Kidney capillary endothelial cell (primary cell): Measurements from ENCODE around the gene SNRNP200.
"Not testable (repeated sequence)": the region's sequence is repeated elsewhere in the genome, so short reads cannot be mapped to it uniquely, and the experiment has no call there.

ENCODE experiments used
- DNase-seq: peaks from one replicate; pipeline ENCODE4 v3.0.0-alpha.2; 2018; ENCODE audit warnings: low spot score

SNRNP200 gene

GRCh38 chr2:96274355-96275056 is 30.8 kb downstream of the SNRNP200 start:
- DNase-seq, result no peak

- DNase-seq, result no peak
Observed at GRCh38 chr2:96273763-96274162, 31.6 kb downstream of the SNRNP200 start.

- DNase-seq, result no peak
Observed at GRCh38 chr2:96271995-96272394, 33.4 kb downstream of the SNRNP200 start.

- no peak for DNase-seq
Observed at GRCh38 chr2:96267159-96267971, 38.0 kb downstream of the SNRNP200 start.

GRCh38 chr2:96265840-96266679 is 39.3 kb downstream of the SNRNP200 start, which contains the start of the genes CIAO1 and TMEM127:
TSS of gene CIAO1 (plus strand) at chr2:96266225. CDS start at chr2:96266351, 126 bp downstream.
TSS of gene TMEM127 (minus strand) at chr2:96265997. CDS start at chr2:96265381, 616 bp downstream.
- peak; percentile 96 for DNase-seq

GRCh38 chr2:96265349-96265839 is 40.0 kb downstream of the SNRNP200 start:
- no peak for DNase-seq

- DNase-seq, result no peak
Observed at GRCh38 chr2:96264656-96265348, 40.5 kb downstream of the SNRNP200 start.

GRCh38 chr2:96264086-96264485 is 41.3 kb downstream of the SNRNP200 start:
- no peak for DNase-seq

- no peak for DNase-seq
Observed at GRCh38 chr2:96262306-96262705, 43.0 kb downstream of the SNRNP200 start.

GRCh38 chr2:96261328-96262003 is 43.9 kb downstream of the SNRNP200 start:
- DNase-seq, result no peak

GRCh38 chr2:96260387-96261260 is 44.7 kb downstream of the SNRNP200 start:
- DNase-seq, result peak; percentile 94

GRCh38 chr2:96259497-96259921 is 45.8 kb downstream of the SNRNP200 start:
- no peak for DNase-seq

GRCh38 chr2:96258166-96259022 is 47.0 kb downstream of the SNRNP200 start:
- no peak for DNase-seq

GRCh38 chr2:96257744-96258143 is 47.6 kb downstream of the SNRNP200 start:
- DNase-seq, result not testable (repeated sequence)

GRCh38 chr2:96256611-96257113 is 48.7 kb downstream of the SNRNP200 start:
- DNase-seq, result no peak

GRCh38 chr2:96254571-96254970 is 50.8 kb downstream of the SNRNP200 start:
- peak; percentile 88 for DNase-seq

- no peak for DNase-seq
Observed at GRCh38 chr2:96253006-96253405, 52.3 kb downstream of the SNRNP200 start.

- DNase-seq, result no peak
Observed at GRCh38 chr2:96252526-96252925, 52.8 kb downstream of the SNRNP200 start.
